ENCODE data around the gene SFTA2. TPM values are rescaled to one million over a fixed set of nuclear protein-coding genes. Genes with fewer than 3 reads are reported as not detected.
"Not testable (repeated sequence)": the region's sequence is repeated elsewhere in the genome, so short reads cannot be mapped to it uniquely, and the experiment has no call there.

Gene SFTA2
- total RNA-seq = not detected
- long read RNA-seq = 0 reads

- DNase-seq (ENCODE audit: low spot score) = no peak
Measured at GRCh38 chr6:30931969-30932645, at the start of gene SFTA2. SFTA2 (minus strand) TSS chr6:30932170; CDS start chr6:30932096, 74 bp downstream.

- no peak for DNase-seq (ENCODE audit: low spot score)
Measured at GRCh38 chr6:30979690-30980089, 47.7 kb upstream of the SFTA2 start.

- DNase-seq (ENCODE audit: low spot score) = no peak
Measured at GRCh38 chr6:30979141-30979540, 47.2 kb upstream of the SFTA2 start.

GRCh38 chr6:30974490-30975252 is 42.7 kb upstream of the SFTA2 start:
- no peak for DNase-seq (ENCODE audit: low spot score)

- DNase-seq (ENCODE audit: low spot score) = no peak
Measured at GRCh38 chr6:30972816-30973215, 40.8 kb upstream of the SFTA2 start.

GRCh38 chr6:30970946-30971345 is 39.0 kb upstream of the SFTA2 start:
- DNase-seq (ENCODE audit: low spot score) = no peak

DNA sequence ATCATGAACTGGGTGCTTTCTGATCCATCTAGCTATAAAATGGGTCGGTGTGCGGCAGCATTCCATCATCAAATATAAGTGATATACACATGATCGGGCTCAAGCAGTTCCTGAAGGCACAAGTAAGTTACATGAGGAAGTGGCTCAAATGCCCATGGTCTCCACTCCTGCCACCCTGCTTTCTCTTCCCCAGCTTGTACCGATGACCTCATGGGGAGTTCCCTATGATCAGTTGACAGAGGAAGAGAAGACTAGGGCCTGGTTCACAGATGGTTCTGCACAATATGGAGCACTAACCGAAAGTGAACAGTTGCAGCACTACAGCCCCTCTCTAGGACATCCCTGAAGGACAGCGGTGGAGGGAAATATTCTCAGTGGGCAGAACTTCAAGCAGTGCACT is 37.2 kb upstream of the SFTA2 start:
- not testable (repeated sequence) for DNase-seq (ENCODE audit: low spot score)

- no peak for DNase-seq (ENCODE audit: low spot score)
Measured at GRCh38 chr6:30966154-30966553, 34.2 kb upstream of the SFTA2 start.

- no peak for DNase-seq (ENCODE audit: low spot score)
Measured at GRCh38 chr6:30965140-30965601, 33.2 kb upstream of the SFTA2 start.

DNA sequence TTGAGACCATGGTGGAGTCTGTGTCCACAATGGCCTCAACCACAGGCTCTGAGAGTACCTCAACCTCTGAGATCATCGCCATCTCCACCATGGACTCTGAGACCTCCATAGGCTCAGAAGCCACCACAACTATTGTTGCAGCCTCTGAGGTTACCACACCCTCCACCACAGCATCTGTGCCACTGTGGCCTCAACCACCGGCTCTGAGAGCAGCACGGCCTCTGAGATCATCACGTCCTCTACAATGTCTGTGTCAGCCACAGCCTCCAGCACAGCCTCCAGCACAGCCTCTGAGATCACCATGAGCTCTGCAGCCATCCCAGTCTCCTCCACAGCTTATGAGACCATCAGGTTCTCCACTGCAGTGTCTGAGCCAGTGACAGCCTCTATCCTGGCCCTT is 32.1 kb upstream of the SFTA2 start:
- DNase-seq (ENCODE audit: low spot score) = no peak

DNA sequence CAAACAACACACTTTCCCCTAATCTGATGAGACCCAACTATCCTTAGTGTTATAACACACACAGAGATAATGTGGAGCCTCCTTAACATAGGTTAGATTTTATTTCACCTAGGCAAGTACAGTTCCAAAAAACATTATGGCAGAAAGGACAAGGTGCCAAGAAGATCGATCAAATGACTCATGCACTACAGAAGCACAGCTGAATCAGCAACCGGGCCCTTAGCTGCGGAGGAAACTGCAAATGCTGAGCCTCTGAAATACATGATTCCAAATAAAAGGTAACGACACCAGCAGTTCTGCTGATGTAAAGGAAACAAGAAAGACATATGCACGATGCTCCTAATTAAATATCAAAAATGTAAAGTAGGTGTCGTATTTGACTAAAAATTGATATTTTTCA is 31.7 kb upstream of the SFTA2 start:
- no peak for DNase-seq (ENCODE audit: low spot score)

DNA sequence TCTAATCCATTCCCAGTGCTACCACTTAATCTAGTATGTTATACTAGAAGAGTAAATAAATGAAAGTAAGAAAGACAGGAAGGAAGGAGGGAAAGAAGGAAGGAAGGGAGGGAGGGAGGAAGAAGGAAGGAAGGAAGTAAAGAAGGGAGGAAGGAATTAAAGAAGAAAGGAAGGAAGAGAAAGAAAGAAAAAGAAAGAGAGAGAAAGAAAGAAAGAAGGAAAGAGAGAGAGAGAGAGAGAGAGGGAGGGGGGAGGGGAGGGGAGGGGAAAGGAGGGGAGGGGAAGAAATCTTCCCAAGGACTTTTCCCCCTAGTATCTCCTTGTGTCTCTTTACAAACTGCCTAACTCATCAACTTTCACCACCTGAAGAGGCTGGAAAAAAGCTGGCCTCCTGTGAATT is 30.7 kb upstream of the SFTA2 start:
- DNase-seq (ENCODE audit: low spot score) = no peak

DNA sequence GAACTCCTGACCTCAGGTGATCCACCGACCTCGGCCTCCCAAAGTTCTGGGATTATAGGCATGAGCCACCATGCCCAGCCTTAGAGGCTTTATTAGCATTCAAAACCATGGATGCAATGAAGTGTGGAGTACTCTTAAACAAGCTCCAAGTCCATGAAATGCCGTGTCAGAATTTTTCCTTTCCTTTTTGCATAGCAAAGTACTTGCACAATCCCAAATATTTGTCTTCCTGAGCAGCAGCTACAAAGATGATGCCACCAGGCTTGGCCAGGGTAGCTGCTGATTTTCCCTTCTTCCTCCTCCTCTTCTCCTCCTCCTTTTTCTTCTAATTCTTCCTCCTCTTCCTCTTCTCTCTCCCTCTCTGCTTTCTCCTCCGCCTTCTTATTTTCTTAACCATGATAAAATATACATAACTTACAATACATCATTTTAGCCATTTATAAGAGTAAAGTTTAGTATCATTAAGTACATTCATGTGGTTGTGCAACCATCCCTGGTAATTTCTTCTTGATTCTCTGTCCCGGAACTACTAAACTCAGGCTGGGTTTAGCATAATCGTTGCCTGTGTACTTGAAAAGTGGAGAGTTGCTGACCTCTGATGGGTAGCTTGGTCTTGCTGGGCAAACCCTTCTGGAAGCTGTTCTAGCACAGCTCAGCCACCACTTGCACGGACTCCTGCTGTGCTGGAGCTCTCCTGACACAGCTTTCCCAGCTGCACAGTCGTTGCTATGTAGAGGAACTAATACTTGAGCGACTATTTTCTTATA is 29.1 kb upstream of the SFTA2 start:
- DNase-seq (ENCODE audit: low spot score) = no peak

DNA sequence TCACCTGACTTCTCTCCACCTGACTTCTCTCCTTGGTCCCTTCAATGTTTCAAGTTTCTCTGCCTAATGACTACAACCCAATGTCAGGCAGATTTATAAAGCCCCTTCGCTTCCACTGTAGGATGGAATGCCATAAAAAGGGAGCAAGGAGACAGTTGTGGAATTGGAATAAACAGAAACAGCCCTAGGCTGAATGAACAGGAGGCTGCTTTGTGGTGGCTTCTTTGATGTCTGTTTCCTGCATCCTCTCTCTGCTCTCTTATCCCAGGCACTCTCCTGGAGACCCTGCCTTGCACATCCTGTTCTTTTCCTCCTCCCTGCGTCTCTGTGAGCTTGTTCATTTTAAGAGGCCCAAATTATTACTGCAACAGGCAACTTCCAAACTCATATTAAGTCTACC is 25.7 kb upstream of the SFTA2 start:
- DNase-seq (ENCODE audit: low spot score) = no peak

GRCh38 chr6:30955367-30956042 is 23.5 kb upstream of the SFTA2 start:
- DNase-seq (ENCODE audit: low spot score) = peak; percentile 95

DNA sequence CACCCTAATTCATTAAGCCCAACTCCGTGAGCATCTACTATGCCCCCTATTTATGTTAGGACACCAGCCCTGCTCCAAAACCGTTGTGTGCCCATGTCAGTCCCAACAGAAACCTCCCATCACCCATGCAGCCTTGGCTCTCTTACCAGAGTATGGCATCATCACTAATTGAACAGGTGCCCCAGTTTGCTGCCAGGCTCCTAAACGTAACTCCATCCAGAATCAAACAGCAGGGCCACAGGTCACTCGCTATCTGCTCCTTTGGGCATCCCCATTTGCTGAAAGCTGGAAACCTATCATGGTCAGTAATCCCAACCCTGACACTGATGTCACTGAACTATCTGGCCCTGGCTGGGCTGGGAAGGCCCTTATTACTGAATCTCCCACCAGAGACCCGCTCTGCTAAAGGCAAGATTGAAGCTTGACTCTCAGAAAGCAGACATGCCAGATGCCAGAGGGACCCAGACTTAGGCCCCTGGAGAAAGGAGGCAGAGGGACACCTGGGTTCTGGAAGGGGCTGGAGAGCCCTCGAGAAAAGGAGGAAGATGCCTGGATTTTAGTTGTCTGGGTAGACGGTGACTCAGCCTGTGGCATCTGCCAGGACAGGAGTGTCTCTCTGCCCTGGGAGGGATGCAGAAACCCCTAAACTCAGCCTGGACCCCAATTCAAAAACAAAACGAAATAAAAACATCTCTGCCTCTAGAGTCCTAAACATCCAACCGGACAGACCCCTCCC is 22.8 kb upstream of the SFTA2 start:
- DNase-seq (ENCODE audit: low spot score) = no peak

DNA sequence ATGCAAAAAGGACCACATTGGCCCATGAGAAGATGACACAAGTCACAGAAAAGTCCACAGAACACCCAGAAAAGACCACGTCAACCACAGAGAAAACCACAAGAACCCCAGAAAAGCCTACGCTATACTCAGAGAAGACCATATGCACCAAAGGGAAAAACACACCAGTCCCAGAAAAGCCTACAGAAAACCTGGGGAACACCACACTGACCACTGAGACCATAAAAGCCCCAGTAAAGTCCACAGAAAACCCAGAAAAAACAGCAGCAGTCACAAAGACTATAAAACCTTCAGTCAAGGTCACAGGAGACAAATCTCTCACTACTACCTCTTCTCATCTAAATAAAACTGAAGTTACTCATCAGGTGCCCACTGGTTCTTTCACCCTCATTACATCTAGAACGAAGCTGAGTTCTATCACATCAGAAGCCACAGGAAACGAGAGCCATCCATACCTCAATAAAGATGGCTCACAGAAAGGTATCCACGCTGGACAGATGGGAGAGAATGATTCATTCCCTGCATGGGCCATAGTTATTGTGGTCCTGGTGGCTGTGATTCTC is 20.0 kb upstream of the SFTA2 start:
- no peak for DNase-seq (ENCODE audit: low spot score)

- DNase-seq (ENCODE audit: low spot score) = no peak
Measured at GRCh38 chr6:30948811-30949210, 16.8 kb upstream of the SFTA2 start.

DNA sequence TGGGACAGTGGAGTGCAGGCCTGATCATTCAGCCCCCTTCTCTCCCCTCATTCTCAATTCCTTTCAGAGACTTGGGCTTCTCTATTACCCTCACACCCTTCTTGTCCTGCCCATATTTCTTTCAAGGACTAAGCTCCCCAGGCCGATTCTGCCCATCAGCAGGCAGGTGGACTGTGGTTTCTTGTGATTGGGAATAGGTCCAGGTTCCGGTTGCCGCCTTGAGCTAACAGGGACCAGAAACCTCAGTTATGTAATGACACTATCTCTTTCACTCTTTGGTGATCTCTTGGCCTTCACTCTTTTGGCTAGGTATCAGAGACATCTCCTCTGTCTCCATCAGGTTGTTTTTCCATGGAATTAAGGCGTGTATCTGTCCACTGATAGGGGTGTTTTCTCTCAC is 15.3 kb upstream of the SFTA2 start:
- no peak for DNase-seq (ENCODE audit: low spot score)

- DNase-seq (ENCODE audit: low spot score) = no peak
Measured at GRCh38 chr6:30945281-30945680, 13.3 kb upstream of the SFTA2 start.

Measured in mesenteric fat pad (tissue), 1 donor.